PC-3 (cell line): ENCODE data around the gene PRPF40B. TPM values are rescaled to one million over a fixed set of nuclear protein-coding genes. Genes with fewer than 3 reads are reported as not detected.
A peak's percentile ranks its signal among the peaks of the same experiment; 100 is the strongest.

ENCODE experiments used
- ATAC-seq: fragments of 200-7000 bp; cut with Tn5 transposase; 2 replicates; pipeline ENCODE4 v1.9.1; 2020; ENCODE audit warnings: mild to moderate bottlenecking, moderate library complexity
- BruUV-seq: library from RNA; stranded (reverse); fragments of 400-500 nt; replicated peaks from 2 replicates; lab custom pipeline; 2021; lab: Mats Ljungman, UMichigan
- CTCF ChIA-PET: fragments of 300-600 bp; sonication (Branson Sonifier 250); formaldehyde crosslinking; loops from one replicate; lab custom pipeline; 2022; ENCODE audit warnings: antibody characterized with exemption; lab: Charles Lee
- POLR2A ChIA-PET: fragments of 300-600 bp; sonication (Branson Sonifier 250); formaldehyde crosslinking; loops from one replicate; lab custom pipeline; 2022; ENCODE audit warnings: antibody characterized with exemption; ENCODE audit not compliant: unreplicated experiment; lab: Charles Lee
- DNase-seq: peaks from one replicate; pipeline ENCODE4 v3.0.0-alpha.2; 2015
- H2AFZ ChIP-seq: fragments of 300-600 bp; sonication (generic); 2 replicates; pipeline ENCODE4 v1.6.0; 2016; ENCODE audit warnings: antibody characterized with exemption, low read length
- H3F3A ChIP-seq: fragments of 300-600 bp; sonication (generic); one replicate; pipeline ENCODE4 v1.6.0; 2017; ENCODE audit warnings: antibody characterized with exemption, low read length, control low read depth, mild to moderate bottlenecking; ENCODE audit not compliant: unreplicated experiment
- H3K27ac ChIP-seq: fragments of 300-600 bp; sonication (generic); 2 replicates; pipeline ENCODE4 v1.5.1; 2016; ENCODE audit warnings: mild to moderate bottlenecking, low read length
- H3K27me3 ChIP-seq: fragments of 300-600 bp; sonication (generic); 2 replicates; pipeline ENCODE4 v1.6.1; 2016; ENCODE audit warnings: low read length, mixed read lengths
- H3K36me3 ChIP-seq: fragments of 300-600 bp; sonication (generic); 2 replicates; pipeline ENCODE4 v1.6.1; 2016; ENCODE audit warnings: low read depth, mixed run types, low read length, mixed read lengths
- H3K4me1 ChIP-seq: fragments of 300-600 bp; sonication (generic); 2 replicates; pipeline ENCODE4 v1.5.1; 2016; ENCODE audit warnings: low read length; ENCODE audit not compliant: insufficient read depth
- H3K4me2 ChIP-seq: fragments of 300-600 bp; sonication (generic); 2 replicates; pipeline ENCODE4 v1.6.0; 2016; ENCODE audit warnings: low read length
- H3K4me3 ChIP-seq: fragments of 300-600 bp; sonication (generic); 2 replicates; pipeline ENCODE4 v1.5.1; 2016; ENCODE audit warnings: mild to moderate bottlenecking, low read length, mixed read lengths
- H3K79me2 ChIP-seq: fragments of 300-600 bp; sonication (generic); 2 replicates; pipeline ENCODE4 v1.6.1; 2017; ENCODE audit warnings: low read length, mixed read lengths
- H3K9ac ChIP-seq: fragments of 300-600 bp; sonication (generic); 2 replicates; pipeline ENCODE4 v1.6.0; 2016; ENCODE audit warnings: mild to moderate bottlenecking, low read length
- H3K9me2 ChIP-seq: fragments of 300-600 bp; sonication (generic); replicated peaks from 2 replicates; pipeline ENCODE4 v1.6.1; 2016; ENCODE audit warnings: mixed run types, low read length, mixed read lengths
- H3K9me3 ChIP-seq: fragments of 300-600 bp; sonication (generic); 2 replicates; pipeline ENCODE4 v1.6.1; 2016; ENCODE audit warnings: low read length, mixed read lengths
- H4K20me1 ChIP-seq: fragments of 300-600 bp; sonication (generic); 2 replicates; pipeline ENCODE4 v1.6.1; 2016; ENCODE audit warnings: low read length, mixed read lengths
- EZH2 ChIP-seq: fragments of 300-600 bp; sonication (generic); IDR thresholded peaks from one replicate; pipeline ENCODE4 v1.6.1; 2017; ENCODE audit warnings: antibody characterized with exemption, mild to moderate bottlenecking, low read length; ENCODE audit not compliant: unreplicated experiment
- EZH2phosphoT487 ChIP-seq: fragments of 300-600 bp; sonication (generic); IDR thresholded peaks from 2 replicates; pipeline ENCODE4 v1.6.1; 2018; ENCODE audit warnings: mild to moderate bottlenecking, antibody characterized with exemption, low read length, borderline replicate concordance
- intact Hi-C: fragments of 100-400 bp; cut with micrococcal nuclease; formaldehyde crosslinking; loops from 2 replicates; pipeline ENCODE4 v1.9.0; 2023
- total RNA-seq: library from RNA; depleted of rRNA; stranded (reverse); fragments of >200 nt; gene quantifications from 2 replicates; pipeline ENCODE4 v1.2.3, GENCODE V29; 2014
- TF ChIP-seq, protein P1 (sequence below): fragments of 300-600 bp; sonication (generic); conservative IDR thresholded peaks from 2 replicates; pipeline ENCODE4 v1.5.1; 2017; ENCODE audit warnings: antibody characterized with exemption, low read depth, mild to moderate bottlenecking, low read length

Gene PRPF40B
- total RNA-seq, 1 experiment from 2014 or later, result 17.7 TPM

DNA sequence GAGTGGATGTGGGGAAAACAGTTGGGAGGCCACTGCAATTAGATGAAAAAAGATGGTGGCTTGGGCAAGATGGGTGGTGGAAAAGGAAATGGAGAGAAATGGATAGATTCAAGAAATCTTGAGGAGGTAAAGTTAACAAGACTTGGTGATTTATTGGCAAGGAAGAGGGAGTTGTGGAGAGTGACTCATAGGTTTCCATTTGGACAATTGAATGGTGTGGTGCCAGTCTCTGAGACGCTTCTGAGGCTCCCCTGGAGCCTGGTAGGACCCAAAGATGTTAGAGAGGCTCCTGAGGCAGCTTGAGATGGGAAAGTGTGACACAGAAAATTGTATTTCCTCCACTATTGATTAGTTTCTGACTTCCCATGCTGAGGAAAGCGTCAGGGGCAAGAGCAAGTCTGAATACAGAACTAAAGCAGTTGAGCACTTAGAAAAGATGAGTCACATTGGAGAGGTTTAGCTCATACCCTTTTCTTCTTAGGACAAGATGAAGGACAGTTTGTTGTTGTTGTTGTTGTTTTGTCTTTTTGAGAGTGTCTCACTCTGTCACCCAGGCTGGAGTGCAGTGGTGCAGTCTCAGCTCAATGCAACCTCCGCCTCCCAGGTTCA lies 4.5 kb downstream of the PRPF40B start:
- Histone ChIP-seq H3F3A (peaks cover 6% of the 10 kb centered on the region), H3K4me2 (peak overlapping the region; percentile 52; the same call in 1 of the 2 replicates), H3K4me3 (no peak overlapping the region), H3K27ac (0 out of 2 replicates have a peak overlapping the region, but pooled peaks have one; percentile 7), H3K9ac (no peak overlapping the region), H3K27me3 (no peaks in the 10 kb centered on the region), H3K36me3 (no peaks in the 10 kb centered on the region), H3K9me2 (no peaks in the 10 kb centered on the region), H3K9me3 (no peaks in the 10 kb centered on the region), H3K79me2 (no peaks in the 10 kb centered on the region), H4K20me1 (no peaks in the 10 kb centered on the region), H3K4me1 (peaks cover 38% of the 10 kb centered on the region), H2AFZ (no peak overlapping the region)
- ChIA-PET CTCF (no interaction called here), POLR2A (interaction anchor here (0.6 kb wide), 1 partner anchor 17 kb away, joined by 12 read pairs; no protein-coding TSS in a partner anchor)
- intact Hi-C loops, result no loop called here
- peak; percentile 72 for DNase-seq
- TF ChIP-seq EZH2 (no peak), EZH2phosphoT487 (no peak)
- TF ChIP-seq, protein P1, sequence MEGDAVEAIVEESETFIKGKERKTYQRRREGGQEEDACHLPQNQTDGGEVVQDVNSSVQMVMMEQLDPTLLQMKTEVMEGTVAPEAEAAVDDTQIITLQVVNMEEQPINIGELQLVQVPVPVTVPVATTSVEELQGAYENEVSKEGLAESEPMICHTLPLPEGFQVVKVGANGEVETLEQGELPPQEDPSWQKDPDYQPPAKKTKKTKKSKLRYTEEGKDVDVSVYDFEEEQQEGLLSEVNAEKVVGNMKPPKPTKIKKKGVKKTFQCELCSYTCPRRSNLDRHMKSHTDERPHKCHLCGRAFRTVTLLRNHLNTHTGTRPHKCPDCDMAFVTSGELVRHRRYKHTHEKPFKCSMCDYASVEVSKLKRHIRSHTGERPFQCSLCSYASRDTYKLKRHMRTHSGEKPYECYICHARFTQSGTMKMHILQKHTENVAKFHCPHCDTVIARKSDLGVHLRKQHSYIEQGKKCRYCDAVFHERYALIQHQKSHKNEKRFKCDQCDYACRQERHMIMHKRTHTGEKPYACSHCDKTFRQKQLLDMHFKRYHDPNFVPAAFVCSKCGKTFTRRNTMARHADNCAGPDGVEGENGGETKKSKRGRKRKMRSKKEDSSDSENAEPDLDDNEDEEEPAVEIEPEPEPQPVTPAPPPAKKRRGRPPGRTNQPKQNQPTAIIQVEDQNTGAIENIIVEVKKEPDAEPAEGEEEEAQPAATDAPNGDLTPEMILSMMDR, result no peak
- peak; percentile 39 for ATAC-seq
- no TSS peak for BruUV-seq

DNA sequence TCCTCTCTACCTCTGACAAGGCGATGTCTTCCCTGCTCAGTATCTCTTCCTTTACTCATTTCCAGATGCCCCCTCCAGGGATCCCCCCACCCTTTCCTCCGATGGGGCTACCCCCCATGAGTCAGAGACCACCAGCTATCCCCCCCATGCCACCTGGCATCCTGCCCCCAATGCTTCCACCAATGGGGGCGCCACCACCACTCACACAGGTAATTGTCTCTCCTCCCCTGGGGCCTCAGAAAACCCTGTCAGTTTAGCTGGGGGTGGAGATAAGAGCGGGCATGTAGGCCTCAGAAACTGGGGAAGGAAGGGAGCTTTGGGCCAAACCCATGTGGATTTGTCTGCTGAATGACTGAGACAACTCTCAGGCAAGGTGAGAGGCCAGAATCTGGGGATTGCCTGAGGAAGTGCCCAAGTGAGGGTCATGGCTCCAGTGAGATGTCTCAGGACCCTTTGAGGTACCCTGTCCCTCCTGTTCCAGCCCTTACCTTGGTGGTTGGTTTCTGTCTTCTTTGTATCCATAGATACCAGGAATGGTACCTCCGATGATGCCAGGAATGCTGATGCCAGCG lies 8.1 kb downstream of the PRPF40B start:
- Histone ChIP-seq H3K79me2 (no peaks in the 10 kb centered on the region), H3K27ac (no peak overlapping the region), H3K4me1 (peaks cover 15% of the 10 kb centered on the region), H3K4me3 (no peak overlapping the region), H3K4me2 (no peak overlapping the region), H4K20me1 (no peaks in the 10 kb centered on the region), H3K9me2 (no peaks in the 10 kb centered on the region), H3F3A (no peaks in the 10 kb centered on the region), H2AFZ (no peak overlapping the region), H3K9me3 (no peaks in the 10 kb centered on the region), H3K36me3 (no peaks in the 10 kb centered on the region), H3K27me3 (no peaks in the 10 kb centered on the region), H3K9ac (no peak overlapping the region)
- BruUV-seq, result no TSS peak
- ChIA-PET CTCF (no interaction called here), POLR2A (no interaction called here)
- ATAC-seq (no peak), DNase-seq (no peak)
- intact Hi-C loops, result no loop called here
- TF ChIP-seq EZH2phosphoT487, result no peak
- no peak for TF ChIP-seq EZH2
- TF ChIP-seq, protein P1, result 0 out of 2 replicates have a peak, but pooled peaks have one; percentile 12

DNA sequence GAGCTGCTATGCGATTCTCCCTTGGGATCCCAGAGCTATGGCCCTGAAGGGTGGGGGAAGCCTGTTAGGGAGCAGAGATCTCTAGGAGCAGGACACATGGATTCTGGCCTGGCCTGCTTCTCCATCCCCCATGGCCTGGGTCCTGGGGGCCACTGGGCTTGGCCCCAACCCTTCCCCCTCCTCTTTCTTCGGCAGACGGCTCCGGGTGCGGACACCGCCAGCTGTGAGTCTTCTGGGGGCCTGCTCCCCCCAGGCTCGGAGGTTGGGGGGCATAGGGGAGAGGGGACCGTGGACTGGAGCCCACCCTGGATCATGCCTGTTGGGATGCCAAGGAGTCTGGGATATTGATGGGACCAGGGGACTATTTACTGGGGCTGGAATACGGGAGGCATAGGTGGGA lies 9.0 kb downstream of the PRPF40B start:
- TF ChIP-seq, protein P1, result no peak
- TF ChIP-seq EZH2phosphoT487, result no peak
- no peak for TF ChIP-seq EZH2
- CTCF ChIA-PET, result no interaction called here

More for the DNA sequence above, 9.0 kb downstream of the PRPF40B start:
- Histone ChIP-seq H3K4me2 (no peak overlapping the region), H3K4me1 (peaks cover 8% of the 10 kb centered on the region), H3K9me2 (no peaks in the 10 kb centered on the region), H3K4me3 (no peak overlapping the region), H2AFZ (no peak overlapping the region), H3F3A (no peaks in the 10 kb centered on the region), H3K9ac (no peak overlapping the region), H4K20me1 (no peaks in the 10 kb centered on the region), H3K27me3 (no peaks in the 10 kb centered on the region), H3K27ac (no peak overlapping the region), H3K36me3 (no peaks in the 10 kb centered on the region), H3K9me3 (no peaks in the 10 kb centered on the region), H3K79me2 (no peaks in the 10 kb centered on the region)
- BruUV-seq, result no TSS peak
- POLR2A ChIA-PET, result no interaction called here
- ATAC-seq (no peak), DNase-seq (no peak)
- intact Hi-C loops, result no loop called here
